ENCODE data around the gene KCNG4. TPM values are rescaled to one million over a fixed set of nuclear protein-coding genes. Genes with fewer than 3 reads are reported as not detected.

The KCNG4 gene
- total and polyA plus RNA-seq, 2 donors from 2014 or later = not detected

DNA sequence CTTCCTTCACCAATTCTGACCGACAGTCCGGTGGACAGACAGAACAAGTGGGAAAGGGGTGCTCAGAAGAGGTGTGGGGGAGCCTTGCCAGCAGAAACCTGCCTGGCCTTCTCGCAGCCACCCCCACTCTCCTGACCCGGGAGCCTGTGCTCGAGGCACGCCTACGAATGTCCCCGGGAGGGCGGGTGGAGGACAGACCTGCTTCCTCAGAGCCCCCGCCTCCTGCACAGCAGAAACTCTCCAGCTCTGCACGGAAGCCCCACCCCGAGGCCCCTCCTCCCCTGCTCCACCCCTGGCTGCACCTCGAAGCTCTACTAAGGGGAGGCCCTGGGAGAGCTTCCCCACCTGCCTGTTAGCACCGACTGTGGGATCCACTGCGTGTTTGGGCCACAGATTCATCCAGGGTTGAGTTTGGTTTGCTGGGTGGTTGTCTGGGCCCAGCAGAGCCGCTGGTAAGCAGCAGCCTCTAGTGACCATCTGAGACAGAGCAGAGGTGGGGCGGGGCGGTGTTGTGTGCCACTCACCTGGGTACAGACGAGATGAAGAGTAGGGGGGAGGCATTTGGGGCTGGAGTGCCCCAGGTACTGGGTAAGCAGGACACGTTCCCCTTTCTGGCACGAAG, 59.2 kb downstream of the KCNG4 start:
- Histone ChIP-seq H3K9ac (ENCODE audit: low read length in 3 of 3) (no peak overlapping the region), H3K4me3 (ENCODE audit: low read length in 3 of 3) (no peak overlapping the region), H3K27ac (ENCODE audit: low read depth in 2 of 2, low read length in 2 of 2) (no peak overlapping the region), H3K9me3 (ENCODE audit: control insufficient read depth in 2 of 3, insufficient read depth in 1 of 3, low read length in 3 of 3) (no peaks in the 10 kb centered on the region), H3K4me1 (ENCODE audit: control insufficient read depth in 2 of 3, insufficient read depth in 2 of 3, low read depth in 1 of 3, low read length in 3 of 3) (peaks cover 2 to 26% (median 19%) of the 10 kb centered on the region in 3 donors), H3K27me3 (ENCODE audit: control insufficient read depth, insufficient read depth, low read length) (no peaks in the 10 kb centered on the region), H3K36me3 (ENCODE audit: control insufficient read depth in 2 of 3, insufficient read depth in 3 of 3, low read length in 3 of 3) (peaks cover 2 to 31% (median 3%) of the 10 kb centered on the region in 3 donors)
- TF ChIP-seq CTCF (IDR thresholded peaks at IDR 0.05; ENCODE audit: borderline replicate concordance, extremely low read depth, insufficient read depth) = no peak
- DNase-seq = no peak
- no peak for FAIRE-seq
- intact Hi-C loops (cut with DNase I) = no loop called here

- Histone ChIP-seq H3K9ac (ENCODE audit: low read length in 3 of 3) (no peak overlapping the region), H3K9me3 (ENCODE audit: control insufficient read depth in 2 of 3, insufficient read depth in 1 of 3, low read length in 3 of 3) (no peaks in the 10 kb centered on the region), H3K4me1 (ENCODE audit: control insufficient read depth in 2 of 3, insufficient read depth in 2 of 3, low read depth in 1 of 3, low read length in 3 of 3) (peaks cover 2 to 25% (median 19%) of the 10 kb centered on the region in 3 donors), H3K4me3 (ENCODE audit: low read length in 3 of 3) (no peak overlapping the region), H3K27ac (ENCODE audit: low read depth in 2 of 2, low read length in 2 of 2) (no peak overlapping the region), H3K27me3 (ENCODE audit: control insufficient read depth, insufficient read depth, low read length) (no peaks in the 10 kb centered on the region), H3K36me3 (ENCODE audit: control insufficient read depth in 2 of 3, insufficient read depth in 3 of 3, low read length in 3 of 3) (peaks cover 2 to 31% (median 3%) of the 10 kb centered on the region in 3 donors)
- no peak for TF ChIP-seq CTCF (IDR thresholded peaks at IDR 0.05; ENCODE audit: borderline replicate concordance, extremely low read depth, insufficient read depth)
- no peak for DNase-seq
- intact Hi-C loops (cut with DNase I) = no loop called here
- FAIRE-seq = no peak
Observed at GRCh38 chr16:84179612-84180320, 60.0 kb downstream of the KCNG4 start.

DNA sequence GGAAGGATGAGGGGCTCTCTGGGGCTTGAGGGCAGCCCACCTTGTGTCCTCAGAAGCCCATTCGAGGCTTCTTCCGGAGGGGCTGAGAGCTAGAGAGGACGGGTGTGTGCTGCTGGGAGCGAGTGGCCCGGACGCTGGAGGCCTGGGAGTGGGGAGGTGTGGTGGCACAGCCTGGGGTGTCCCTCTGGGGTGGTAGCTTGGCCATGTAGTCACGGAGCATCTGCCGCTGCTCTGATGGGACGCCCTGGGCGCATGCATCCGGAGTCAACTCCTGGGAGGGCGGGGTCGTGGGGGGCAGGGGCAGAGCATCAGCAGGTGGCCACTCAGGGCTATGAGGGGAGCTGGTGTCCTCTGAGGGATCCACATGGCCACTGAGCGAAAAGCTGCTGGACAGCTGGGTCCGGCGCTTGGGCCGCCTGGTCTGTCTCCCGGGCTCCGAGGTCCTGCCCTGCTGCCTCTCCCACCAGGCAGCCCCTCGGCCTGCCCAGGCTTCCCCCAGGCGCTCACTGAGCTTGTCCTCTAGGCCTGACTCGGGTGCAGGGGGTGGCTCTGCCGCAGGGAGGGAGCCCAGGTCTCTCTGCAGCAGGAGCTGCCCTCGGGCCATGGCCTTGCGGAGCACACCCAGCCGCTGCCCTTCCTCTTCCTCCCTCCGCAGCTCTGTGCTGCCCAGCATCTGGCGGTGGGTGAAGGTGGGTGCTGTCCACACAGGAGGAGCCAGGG, 60.8 kb downstream of the KCNG4 start:
- no peak for FAIRE-seq

More for the DNA sequence above, 60.8 kb downstream of the KCNG4 start:
- peaks cover 2 to 25% (median 19%) of the 10 kb centered on the region in 3 donors for H3K4me1 ChIP-seq (ENCODE audit: control insufficient read depth in 2 of 3, insufficient read depth in 2 of 3, low read depth in 1 of 3, low read length in 3 of 3)
- TF ChIP-seq CTCF (IDR thresholded peaks at IDR 0.05; ENCODE audit: borderline replicate concordance, extremely low read depth, insufficient read depth) = no peak
- peak in 1 of 5 donors; percentile 78 for DNase-seq
- no peak overlapping the region for H3K4me3 ChIP-seq (ENCODE audit: low read length in 3 of 3)
- H3K9me3 ChIP-seq (ENCODE audit: control insufficient read depth in 2 of 3, insufficient read depth in 1 of 3, low read length in 3 of 3) = no peaks in the 10 kb centered on the region
- H3K9ac ChIP-seq (ENCODE audit: low read length in 3 of 3) = no peak overlapping the region
- intact Hi-C loops (cut with DNase I) = no loop called here
- H3K27me3 ChIP-seq (ENCODE audit: control insufficient read depth, insufficient read depth, low read length) = no peaks in the 10 kb centered on the region
- H3K36me3 ChIP-seq (ENCODE audit: control insufficient read depth in 2 of 3, insufficient read depth in 3 of 3, low read length in 3 of 3) = peaks cover under 1 to 31% (median 2%) of the 10 kb centered on the region in 3 donors
- no peak overlapping the region for H3K27ac ChIP-seq (ENCODE audit: low read depth in 2 of 2, low read length in 2 of 2)
